Mesenchymal stem cell (in vitro differentiated cells and primary cell): Measurements from ENCODE around the gene TAF10.
A peak's percentile ranks its signal among the peaks of the same experiment; 100 is the strongest.

ENCODE experiments used
- DNase-seq: peaks from one replicate; pipeline ENCODE4 v3.0.0-alpha.2; 2013
- H2AFZ ChIP-seq: one replicate; pipeline ENCODE4 v1.6.1; 2013; ENCODE audit warnings: low read depth, mild to moderate bottlenecking, control low read depth, inconsistent platforms, low read length, moderate library complexity
- H2AK5ac ChIP-seq: 2 replicates; pipeline ENCODE4 v1.6.1; 2013; ENCODE audit warnings: low read length, moderate library complexity, mild to moderate bottlenecking, inconsistent platforms; ENCODE audit not compliant: severe bottlenecking
- H2BK120ac ChIP-seq: one replicate; pipeline ENCODE4 v1.6.1; 2013; ENCODE audit warnings: low read depth, mild to moderate bottlenecking, inconsistent platforms, low read length, moderate library complexity
- H2BK12ac ChIP-seq, 2 experiments: one replicate each; pipeline ENCODE4 v1.6.1; 2013; ENCODE audit warnings: inconsistent platforms in 2 of 2, low read length in 2 of 2, mild to moderate bottlenecking in 2 of 2, moderate library complexity in 2 of 2, control low read depth in 1 of 2
- H2BK15ac ChIP-seq: one replicate; pipeline ENCODE4 v1.6.1; 2013; ENCODE audit warnings: mild to moderate bottlenecking, low read depth, inconsistent platforms; ENCODE audit not compliant: poor library complexity, severe bottlenecking
- H2BK5ac ChIP-seq: 2 replicates; pipeline ENCODE4 v1.6.1; 2013; ENCODE audit warnings: low read depth, mild to moderate bottlenecking, low read length, control low read depth, inconsistent platforms; ENCODE audit not compliant: poor library complexity, severe bottlenecking
- H3K14ac ChIP-seq, 2 experiments: one replicate each; pipeline ENCODE4 v1.6.1; 2013; ENCODE audit warnings: inconsistent platforms in 2 of 2, low read length in 2 of 2, control low read depth in 1 of 2, mild to moderate bottlenecking in 1 of 2, moderate library complexity in 1 of 2
- H3K18ac ChIP-seq, 2 experiments: one replicate each; pipeline ENCODE4 v1.6.1; 2013; ENCODE audit warnings: inconsistent platforms in 2 of 2, low read length in 2 of 2, control low read depth in 1 of 2, low read depth in 1 of 2, mild to moderate bottlenecking in 1 of 2
- H3K23ac ChIP-seq, 2 experiments: one replicate each; pipeline ENCODE4 v1.6.1; 2013; ENCODE audit warnings: inconsistent platforms in 2 of 2, low read length in 2 of 2, mild to moderate bottlenecking in 2 of 2, moderate library complexity in 2 of 2, control low read depth in 1 of 2
- H3K27ac ChIP-seq: 2 replicates; pipeline ENCODE4 v1.5.1; 2013; ENCODE audit warnings: mild to moderate bottlenecking, moderate library complexity, low read length, control low read depth, inconsistent platforms; ENCODE audit not compliant: poor library complexity, severe bottlenecking
- H3K27me3 ChIP-seq, 2 experiments: 2 replicates each; pipeline versions ENCODE4 v1.6.1 to v1.7.0; 2013; ENCODE audit warnings: low read length in 2 of 2, mild to moderate bottlenecking in 2 of 2, moderate library complexity in 2 of 2, control low read depth in 1 of 2, inconsistent platforms in 1 of 2; ENCODE audit not compliant: control insufficient read depth in 1 of 2, insufficient read depth in 1 of 2
- H3K36me3 ChIP-seq, 2 experiments: 2 replicates each; pipeline versions ENCODE4 v1.6.1 to v1.7.0; 2013; ENCODE audit warnings: low read length in 2 of 2, control low read depth in 1 of 2, inconsistent platforms in 1 of 2, low read depth in 1 of 2, mild to moderate bottlenecking in 1 of 2; ENCODE audit not compliant: insufficient read depth in 2 of 2, control insufficient read depth in 1 of 2
- H3K4ac ChIP-seq, 2 experiments: one replicate each; pipeline ENCODE4 v1.6.1; 2013; ENCODE audit warnings: inconsistent platforms in 2 of 2, low read length in 2 of 2, mild to moderate bottlenecking in 2 of 2, moderate library complexity in 2 of 2, control low read depth in 1 of 2, low read depth in 1 of 2
- H3K4me1 ChIP-seq: 2 replicates; pipeline ENCODE4 v1.6.1; 2013; ENCODE audit warnings: low read depth, low read length, control low read depth; ENCODE audit not compliant: control insufficient read depth, insufficient read depth
- H3K4me2 ChIP-seq: 2 replicates; pipeline ENCODE4 v1.6.1; 2013; ENCODE audit warnings: low read length, mild to moderate bottlenecking, inconsistent platforms; ENCODE audit not compliant: poor library complexity, severe bottlenecking
- H3K4me3 ChIP-seq, 2 experiments: 2 replicates each; pipeline versions ENCODE4 v1.5.1 to v1.7.0; 2013; ENCODE audit warnings: low read length in 2 of 2, mild to moderate bottlenecking in 2 of 2, control low read depth in 1 of 2, low read depth in 1 of 2; ENCODE audit not compliant: insufficient read depth in 1 of 2
- H3K79me1 ChIP-seq: replicated peaks from 2 replicates; pipeline ENCODE4 v1.6.1; 2013; ENCODE audit warnings: mild to moderate bottlenecking, control low read depth, low read length, inconsistent platforms; ENCODE audit not compliant: poor library complexity, severe bottlenecking
- H3K9ac ChIP-seq: 2 replicates; pipeline ENCODE4 v1.7.0; 2013; ENCODE audit warnings: mild to moderate bottlenecking, low read length, moderate library complexity
- H3K9me3 ChIP-seq: 2 replicates; pipeline ENCODE4 v1.7.0; 2013; ENCODE audit warnings: mild to moderate bottlenecking, low read length; ENCODE audit not compliant: control insufficient read depth
- H4K8ac ChIP-seq: one replicate; pipeline ENCODE4 v1.6.1; 2013; ENCODE audit warnings: inconsistent platforms, mild to moderate bottlenecking, low read length, moderate library complexity
- H4K91ac ChIP-seq: one replicate; pipeline ENCODE4 v1.6.1; 2013; ENCODE audit warnings: mild to moderate bottlenecking, low read length, inconsistent platforms
- WGBS: methylation state at CpG from one replicate; pipeline ENCODE4 v1.1.7; 2013; ENCODE audit warnings: mixed read lengths; 5-methylcytosine and 5-hydroxymethylcytosine counted together

TAF10 gene

GRCh38 chr11:6650980-6651379 lies 39.0 kb upstream of the TAF10 start:
- peaks cover 51 to 64% of the 10 kb centered on the region in 2 experiments for H3K27me3 ChIP-seq
- no peak for DNase-seq
- H2BK5ac ChIP-seq, result no peak overlapping the region
- H4K91ac ChIP-seq, result no peak overlapping the region
- H3K27ac ChIP-seq, result no peak overlapping the region
- H3K4me1 ChIP-seq, result peaks cover 20% of the 10 kb centered on the region
- H3K18ac ChIP-seq, result peak overlapping the region in 1 of 2 experiments; percentile 48
- peak overlapping the region in 1 of 2 experiments; percentile 66 for H3K4ac ChIP-seq
- no peaks in the 10 kb centered on the region for H3K36me3 ChIP-seq
- no peaks in the 10 kb centered on the region for H3K79me1 ChIP-seq
- no peak overlapping the region for H3K4me3 ChIP-seq
- peak overlapping the region; percentile 56 for H4K8ac ChIP-seq
- peak overlapping the region in 1 of 2 experiments; percentile 81 for H3K14ac ChIP-seq
- peak overlapping the region in 1 of 2 experiments; percentile 72 for H2BK12ac ChIP-seq
- no peak overlapping the region for H2AK5ac ChIP-seq
- 21% methylated on average over 6 of the region's 6 CpGs for WGBS
- H2AFZ ChIP-seq, result no peak overlapping the region
- H2BK15ac ChIP-seq, result no peak overlapping the region
- H3K23ac ChIP-seq, result peak overlapping the region in 1 of 2 experiments; percentile 95
- no peak overlapping the region for H3K4me2 ChIP-seq
- no peak overlapping the region for H2BK120ac ChIP-seq
- H3K9ac ChIP-seq, result no peak overlapping the region
- H3K9me3 ChIP-seq, result no peaks in the 10 kb centered on the region

- no peak for DNase-seq
- no peak overlapping the region for H3K23ac ChIP-seq
Observed at GRCh38 chr11:6650104-6650503, 38.1 kb upstream of the TAF10 start.

GRCh38 chr11:6648501-6648900 lies 36.5 kb upstream of the TAF10 start:
- no peak overlapping the region for H4K91ac ChIP-seq
- no peak overlapping the region for H2BK120ac ChIP-seq
- DNase-seq, result no peak
- H3K79me1 ChIP-seq, result no peaks in the 10 kb centered on the region
- H3K4me3 ChIP-seq, result no peak overlapping the region
- no peak overlapping the region for H2AFZ ChIP-seq
- WGBS, result 0% methylated on average over 1 of the region's 1 CpG
- peak overlapping the region in 1 of 2 experiments; percentile 45 for H2BK12ac ChIP-seq
- no peak overlapping the region for H3K18ac ChIP-seq
- no peak overlapping the region for H2AK5ac ChIP-seq
- H3K9me3 ChIP-seq, result peaks cover 4% of the 10 kb centered on the region
- H3K23ac ChIP-seq, result no peak overlapping the region
- no peak overlapping the region for H3K27ac ChIP-seq
- no peak overlapping the region for H4K8ac ChIP-seq
- no peak overlapping the region for H3K4ac ChIP-seq
- no peak overlapping the region for H3K9ac ChIP-seq
- no peak overlapping the region for H2BK5ac ChIP-seq
- H3K27me3 ChIP-seq, result peaks cover 37 to 68% of the 10 kb centered on the region in 2 experiments
- no peaks in the 10 kb centered on the region for H3K36me3 ChIP-seq
- peaks cover 14% of the 10 kb centered on the region for H3K4me1 ChIP-seq
- no peak overlapping the region for H3K4me2 ChIP-seq
- H2BK15ac ChIP-seq, result no peak overlapping the region
- no peak overlapping the region for H3K14ac ChIP-seq

More at GRCh38 chr11:6650104-6650503, 38.1 kb upstream of the TAF10 start:
- Histone ChIP-seq H4K91ac (no peak overlapping the region), H3K4me1 (peaks cover 17% of the 10 kb centered on the region), H2BK15ac (no peak overlapping the region), H3K4ac (no peak overlapping the region), H3K9ac (no peak overlapping the region), H3K4me2 (no peak overlapping the region), H3K18ac (no peak overlapping the region), H2AK5ac (no peak overlapping the region), H3K79me1 (no peaks in the 10 kb centered on the region), H3K27ac (no peak overlapping the region), H2AFZ (no peak overlapping the region), H2BK120ac (no peak overlapping the region), H3K9me3 (no peaks in the 10 kb centered on the region), H3K14ac (no peak overlapping the region), H2BK12ac (no peak overlapping the region), H3K4me3 (no peak overlapping the region), H3K27me3 (peaks cover 48 to 68% of the 10 kb centered on the region in 2 experiments), H3K36me3 (no peaks in the 10 kb centered on the region), H2BK5ac (no peak overlapping the region), H4K8ac (no peak overlapping the region)

GRCh38 chr11:6647836-6648235 lies 35.8 kb upstream of the TAF10 start:
- no peak for DNase-seq
- peak overlapping the region in 1 of 2 experiments; percentile 18 for H3K18ac ChIP-seq
- H3K79me1 ChIP-seq, result no peaks in the 10 kb centered on the region
- no peak overlapping the region for H3K9ac ChIP-seq
- no peak overlapping the region for H2BK15ac ChIP-seq
- no peak overlapping the region for H2AK5ac ChIP-seq
- peak overlapping the region in 1 of 2 experiments; percentile 33 for H3K4ac ChIP-seq
- H4K8ac ChIP-seq, result no peak overlapping the region
- no peak overlapping the region for H2AFZ ChIP-seq
- H3K27ac ChIP-seq, result no peak overlapping the region
- peak overlapping the region in 1 of 2 experiments; percentile 72 for H2BK12ac ChIP-seq
- H3K9me3 ChIP-seq, result peaks cover 5% of the 10 kb centered on the region
- peak overlapping the region in 1 of 2 experiments; percentile 19 for H3K14ac ChIP-seq
- no peak overlapping the region for H3K4me3 ChIP-seq
- peaks cover 32 to 70% of the 10 kb centered on the region in 2 experiments for H3K27me3 ChIP-seq
- H3K4me1 ChIP-seq, result peaks cover 14% of the 10 kb centered on the region
- no peak overlapping the region for H4K91ac ChIP-seq
- H3K4me2 ChIP-seq, result no peak overlapping the region
- WGBS, result 97% methylated on average over 2 of the region's 2 CpGs
- H3K23ac ChIP-seq, result no peak overlapping the region
- no peak overlapping the region for H2BK120ac ChIP-seq
- no peak overlapping the region for H2BK5ac ChIP-seq
- H3K36me3 ChIP-seq, result no peaks in the 10 kb centered on the region
